IPS-18c (cell line): ENCODE results near the gene CD177.

Experiments used
- H3K4me3 ChIP-seq: 2 replicates; pipeline ENCODE4 v1.7.0; 2013; ENCODE audit warnings: low read depth, mild to moderate bottlenecking, low read length, moderate library complexity; ENCODE audit not compliant: insufficient read depth
- H3K9me3 ChIP-seq: one replicate; pipeline ENCODE4 v1.6.1; 2013; ENCODE audit warnings: mild to moderate bottlenecking, low read length, moderate library complexity; ENCODE audit not compliant: control insufficient read depth, insufficient read depth

Gene CD177

DNA sequence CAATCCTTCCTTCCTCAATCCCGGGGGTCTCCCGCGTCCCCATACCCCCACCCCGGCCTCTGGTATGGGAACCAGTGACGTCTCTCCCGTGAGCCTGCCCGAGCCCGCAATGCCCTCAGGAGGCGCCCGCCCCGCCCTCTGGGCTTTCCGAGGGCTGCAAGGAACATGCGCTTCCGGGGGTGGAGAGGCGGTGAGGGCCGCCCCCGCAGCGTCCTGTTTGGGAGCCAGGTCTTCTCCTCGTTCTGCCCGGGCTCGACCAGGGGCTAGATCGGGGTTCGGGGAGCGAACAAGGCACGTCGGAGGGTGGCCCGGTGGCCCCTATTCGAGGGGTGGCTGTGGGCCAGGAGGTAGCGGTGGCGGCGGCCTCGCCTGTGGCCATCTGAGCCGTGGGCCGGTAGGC lies 54.6 kb downstream of the CD177 start:
- no peak overlapping the region for H3K4me3 ChIP-seq
- H3K9me3 ChIP-seq = no peaks in the 10 kb centered on the region

- Histone ChIP-seq H3K4me3 (no peak overlapping the region), H3K9me3 (no peaks in the 10 kb centered on the region)
These were observed 55.9 kb downstream of the CD177 start for GRCh38 chr19:43409415-43409814.

GRCh38 chr19:43412441-43412840 lies 59.0 kb downstream of the CD177 start:
- no peak overlapping the region for H3K4me3 ChIP-seq
- H3K9me3 ChIP-seq = no peaks in the 10 kb centered on the region
